Ishikawa (cell line): ENCODE data around the gene ZNF770.
A peak's percentile ranks its signal among the peaks of the same experiment; 100 is the strongest.

Source experiments
- CEBPB ChIP-seq: IDR thresholded peaks from 2 replicates; pipeline ENCODE4 v1.6.1; 2012
- CREB1 ChIP-seq: IDR thresholded peaks from 2 replicates; pipeline ENCODE4 v1.6.1; 2012; ENCODE audit warnings: low read depth
- EGR1 ChIP-seq: IDR thresholded peaks from 2 replicates; pipeline ENCODE4 v1.6.1; 2012
- EP300 ChIP-seq: IDR thresholded peaks from 2 replicates; pipeline ENCODE4 v1.6.1; 2012; ENCODE audit warnings: borderline replicate concordance
- FOXM1 ChIP-seq: IDR thresholded peaks from 2 replicates; pipeline ENCODE4 v1.6.1; 2012; ENCODE audit warnings: low read depth, borderline replicate concordance
- NFIC ChIP-seq: IDR thresholded peaks from 2 replicates; pipeline ENCODE4 v1.6.1; 2012
- RAD21 ChIP-seq: IDR thresholded peaks from 2 replicates; pipeline ENCODE4 v1.6.1; 2012; ENCODE audit warnings: low read depth
- TAF1 ChIP-seq: IDR thresholded peaks from 2 replicates; pipeline ENCODE4 v1.6.1; 2012; ENCODE audit warnings: low read depth, mild to moderate bottlenecking
- TCF12 ChIP-seq: IDR thresholded peaks from 2 replicates; pipeline ENCODE4 v1.6.1; 2012; ENCODE audit warnings: low read depth
- TEAD4 ChIP-seq: IDR thresholded peaks from 2 replicates; pipeline ENCODE4 v1.6.1; 2012
- YY1 ChIP-seq: IDR thresholded peaks from 2 replicates; pipeline ENCODE4 v1.6.1; 2012; ENCODE audit warnings: low read depth
- ZBTB7A ChIP-seq: IDR thresholded peaks from 2 replicates; pipeline ENCODE4 v1.6.1; 2012; ENCODE audit warnings: low read depth
- TF ChIP-seq, protein P1 (sequence below): IDR thresholded peaks from 2 replicates; pipeline ENCODE4 v1.6.1; 2012
- TF ChIP-seq, protein P2 (sequence below): IDR thresholded peaks from 2 replicates; pipeline ENCODE4 v1.6.1; 2012
- TF ChIP-seq, protein P3 (sequence below): IDR thresholded peaks from 2 replicates; pipeline ENCODE4 v1.6.1; 2012; ENCODE audit warnings: low read depth, mild to moderate bottlenecking

ZNF770 gene

DNA sequence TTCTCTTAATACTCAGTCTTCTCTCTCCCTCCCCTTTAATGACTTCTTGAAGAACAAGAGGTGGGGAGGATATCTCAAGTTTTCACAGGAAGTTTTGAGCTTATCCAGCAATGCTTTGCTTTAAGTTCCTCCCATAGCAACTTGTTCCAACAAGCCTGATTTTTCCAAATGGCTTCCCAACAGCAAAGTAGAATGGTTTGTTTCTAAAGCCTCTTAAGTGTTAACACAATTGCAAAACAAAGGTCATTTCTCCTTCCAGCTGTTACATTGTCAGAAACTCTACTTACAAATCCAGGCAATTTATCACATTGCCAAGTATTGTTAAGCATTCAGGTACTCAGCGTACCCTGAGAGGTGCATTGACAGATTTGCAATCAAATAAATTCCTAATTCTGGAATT lies 6.8 kb upstream of the ZNF770 start:
- TF ChIP-seq CEBPB: no peak
- TF ChIP-seq, protein P1, sequence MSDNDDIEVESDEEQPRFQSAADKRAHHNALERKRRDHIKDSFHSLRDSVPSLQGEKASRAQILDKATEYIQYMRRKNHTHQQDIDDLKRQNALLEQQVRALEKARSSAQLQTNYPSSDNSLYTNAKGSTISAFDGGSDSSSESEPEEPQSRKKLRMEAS: no peak

DNA sequence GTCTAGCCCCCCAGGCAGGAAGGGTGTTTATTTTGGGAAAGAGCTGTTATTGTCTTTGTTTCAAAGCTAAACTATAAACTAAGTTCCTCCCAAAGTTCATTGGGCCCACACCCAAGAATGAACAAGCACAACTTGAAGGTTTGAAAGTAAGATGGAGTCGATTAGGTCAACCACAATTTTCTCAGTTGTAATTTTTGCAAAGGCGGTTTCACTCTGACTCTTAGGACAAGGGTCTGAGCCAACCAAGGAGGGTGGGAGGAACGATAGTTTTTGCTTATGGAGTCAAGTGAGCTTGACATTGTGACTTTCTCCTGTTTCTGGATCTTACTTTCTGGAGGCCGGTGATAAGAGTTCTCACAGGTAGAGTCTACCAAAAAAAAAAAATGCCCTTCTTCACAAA lies 5.8 kb upstream of the ZNF770 start:
- TF ChIP-seq NFIC (no peak), CEBPB (no peak), RAD21 (no peak), YY1 (no peak)

GRCh38 chr15:34993412-34993811 lies 5.3 kb upstream of the ZNF770 start:
- TF ChIP-seq, protein P2, sequence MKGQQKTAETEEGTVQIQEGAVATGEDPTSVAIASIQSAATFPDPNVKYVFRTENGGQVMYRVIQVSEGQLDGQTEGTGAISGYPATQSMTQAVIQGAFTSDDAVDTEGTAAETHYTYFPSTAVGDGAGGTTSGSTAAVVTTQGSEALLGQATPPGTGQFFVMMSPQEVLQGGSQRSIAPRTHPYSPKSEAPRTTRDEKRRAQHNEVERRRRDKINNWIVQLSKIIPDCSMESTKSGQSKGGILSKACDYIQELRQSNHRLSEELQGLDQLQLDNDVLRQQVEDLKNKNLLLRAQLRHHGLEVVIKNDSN: no peak
- TF ChIP-seq TEAD4 (no peak), TCF12 (no peak), ZBTB7A (no peak), EGR1 (no peak), FOXM1 (no peak), CEBPB (no peak), TAF1 (no peak), RAD21 (no peak), CREB1 (no peak), NFIC (no peak), EP300 (no peak)
- TF ChIP-seq, protein P3, sequence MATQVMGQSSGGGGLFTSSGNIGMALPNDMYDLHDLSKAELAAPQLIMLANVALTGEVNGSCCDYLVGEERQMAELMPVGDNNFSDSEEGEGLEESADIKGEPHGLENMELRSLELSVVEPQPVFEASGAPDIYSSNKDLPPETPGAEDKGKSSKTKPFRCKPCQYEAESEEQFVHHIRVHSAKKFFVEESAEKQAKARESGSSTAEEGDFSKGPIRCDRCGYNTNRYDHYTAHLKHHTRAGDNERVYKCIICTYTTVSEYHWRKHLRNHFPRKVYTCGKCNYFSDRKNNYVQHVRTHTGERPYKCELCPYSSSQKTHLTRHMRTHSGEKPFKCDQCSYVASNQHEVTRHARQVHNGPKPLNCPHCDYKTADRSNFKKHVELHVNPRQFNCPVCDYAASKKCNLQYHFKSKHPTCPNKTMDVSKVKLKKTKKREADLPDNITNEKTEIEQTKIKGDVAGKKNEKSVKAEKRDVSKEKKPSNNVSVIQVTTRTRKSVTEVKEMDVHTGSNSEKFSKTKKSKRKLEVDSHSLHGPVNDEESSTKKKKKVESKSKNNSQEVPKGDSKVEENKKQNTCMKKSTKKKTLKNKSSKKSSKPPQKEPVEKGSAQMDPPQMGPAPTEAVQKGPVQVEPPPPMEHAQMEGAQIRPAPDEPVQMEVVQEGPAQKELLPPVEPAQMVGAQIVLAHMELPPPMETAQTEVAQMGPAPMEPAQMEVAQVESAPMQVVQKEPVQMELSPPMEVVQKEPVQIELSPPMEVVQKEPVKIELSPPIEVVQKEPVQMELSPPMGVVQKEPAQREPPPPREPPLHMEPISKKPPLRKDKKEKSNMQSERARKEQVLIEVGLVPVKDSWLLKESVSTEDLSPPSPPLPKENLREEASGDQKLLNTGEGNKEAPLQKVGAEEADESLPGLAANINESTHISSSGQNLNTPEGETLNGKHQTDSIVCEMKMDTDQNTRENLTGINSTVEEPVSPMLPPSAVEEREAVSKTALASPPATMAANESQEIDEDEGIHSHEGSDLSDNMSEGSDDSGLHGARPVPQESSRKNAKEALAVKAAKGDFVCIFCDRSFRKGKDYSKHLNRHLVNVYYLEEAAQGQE: no peak
- TF ChIP-seq, protein P1: no peak

DNA sequence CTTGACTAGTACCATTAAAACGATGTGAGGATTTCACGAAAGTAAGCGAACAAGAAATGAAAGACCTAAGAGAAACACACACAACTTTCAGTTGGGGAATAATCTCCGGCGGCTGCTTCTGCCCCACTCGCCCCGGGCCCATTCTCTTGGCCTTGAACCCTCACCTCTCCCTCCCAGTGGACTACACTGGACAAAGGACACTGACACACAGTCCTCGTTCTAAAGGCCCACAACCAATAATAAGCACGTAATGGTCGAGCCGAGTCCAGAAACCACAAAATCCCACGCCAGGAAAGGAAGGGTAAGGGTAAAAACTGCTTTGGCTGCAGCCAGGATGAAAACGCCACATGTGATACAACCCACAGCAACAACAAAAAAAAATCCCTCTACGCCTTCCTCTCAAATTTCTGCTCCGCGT lies 469 bp downstream of the ZNF770 start:
- TF ChIP-seq NFIC (no peak), TEAD4 (no peak), EGR1 (no peak), YY1 (no peak), CEBPB (no peak), CREB1 (no peak), EP300 (no peak), FOXM1 (no peak), TCF12 (no peak), ZBTB7A (no peak), RAD21 (no peak), TAF1 (no peak)
- TF ChIP-seq, protein P2: no peak; the same call in 1 of the 2 replicates
- TF ChIP-seq, protein P1: no peak
- TF ChIP-seq, protein P3: no peak

DNA sequence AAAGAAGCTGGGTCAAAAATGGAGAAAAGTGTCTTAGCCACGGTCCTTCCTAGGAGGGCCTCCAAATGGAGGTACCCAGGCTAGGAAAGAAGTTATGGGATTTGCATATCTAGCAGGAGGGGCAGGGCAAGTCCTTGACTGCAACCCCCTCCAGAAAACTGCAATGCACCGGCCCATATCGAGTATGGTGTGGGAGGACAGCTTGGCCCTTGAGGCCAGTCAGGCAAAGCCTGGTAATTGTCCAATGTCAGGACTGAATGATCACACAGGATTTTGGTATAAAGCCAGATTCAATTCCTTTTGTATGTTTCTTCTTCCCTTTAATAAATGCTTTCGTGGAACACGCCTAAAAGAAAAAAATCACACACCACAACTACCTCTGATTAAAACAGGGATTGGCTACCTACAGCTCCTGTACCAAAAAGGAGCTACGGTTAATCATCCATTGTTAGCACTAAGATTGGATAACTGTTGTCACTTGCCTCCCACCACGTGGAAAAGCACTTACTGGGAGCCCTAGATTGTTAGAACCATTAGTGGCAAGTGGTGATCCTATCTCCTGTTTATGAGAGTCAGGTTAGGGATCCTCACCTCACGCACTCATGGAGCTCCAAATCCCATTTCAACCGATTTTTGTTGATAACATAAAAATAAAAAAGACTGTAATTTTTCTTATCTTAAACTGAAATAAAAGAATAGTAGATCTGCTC lies 1.2 kb downstream of the ZNF770 start:
- TF ChIP-seq TAF1 (no peak), EGR1 (no peak), CREB1 (no peak), NFIC (0 out of 2 replicates have a peak, but pooled peaks have one; percentile 28), RAD21 (no peak)
- TF ChIP-seq, protein P3: no peak
